GM18873 (cell line): ENCODE results near the gene MAB21L1.
A peak's percentile ranks its signal among the peaks of the same experiment; 100 is the strongest.

Experiments
- ATAC-seq: cut with Tn5 transposase; IDR thresholded peaks from one replicate; pipeline ENCODE4 v1.9.1; 2021; ENCODE audit warnings: mild to moderate bottlenecking, moderate library complexity, moderate number of reproducible peaks; ENCODE audit not compliant: unreplicated experiment, low FRiP score

The MAB21L1 gene

DNA sequence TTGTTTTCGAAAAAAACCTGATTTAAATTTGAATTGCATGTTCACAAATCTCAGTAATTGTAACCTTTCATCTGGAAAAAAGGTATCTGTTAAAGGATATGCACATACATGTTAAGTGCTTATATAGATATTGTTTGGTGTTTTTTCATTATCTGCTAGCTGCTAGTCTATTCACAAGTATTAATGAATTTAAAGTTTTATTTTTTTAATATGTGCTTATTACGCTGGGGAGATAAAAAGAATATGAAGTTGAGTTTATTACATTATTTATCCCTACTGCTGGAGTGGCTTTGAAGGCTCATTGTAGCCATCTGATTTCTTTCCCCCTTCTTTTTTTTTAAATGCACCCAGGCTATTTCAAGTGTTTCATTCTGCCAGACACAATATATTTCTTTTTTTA lies 3.9 kb upstream of the MAB21L1 start:
- ATAC-seq, result no peak

DNA sequence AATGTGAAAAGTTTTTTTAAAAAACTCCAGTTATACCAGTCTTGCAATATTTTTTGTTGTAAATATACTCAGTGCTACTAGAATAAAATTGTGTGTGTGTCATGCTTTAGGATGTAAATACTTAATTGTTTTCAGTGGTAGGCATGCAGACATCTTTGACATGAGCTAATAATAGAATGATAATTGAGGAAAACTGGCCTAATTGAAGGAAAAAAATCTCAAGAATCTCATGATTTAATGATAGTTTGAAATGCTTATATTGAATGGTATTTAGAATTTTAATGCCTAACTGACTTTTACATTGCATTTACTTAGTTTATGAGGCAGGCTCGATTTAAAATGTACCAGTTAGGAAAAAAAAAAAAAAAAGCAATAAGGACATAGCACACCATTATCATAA lies 3.2 kb upstream of the MAB21L1 start:
- no peak for ATAC-seq

DNA sequence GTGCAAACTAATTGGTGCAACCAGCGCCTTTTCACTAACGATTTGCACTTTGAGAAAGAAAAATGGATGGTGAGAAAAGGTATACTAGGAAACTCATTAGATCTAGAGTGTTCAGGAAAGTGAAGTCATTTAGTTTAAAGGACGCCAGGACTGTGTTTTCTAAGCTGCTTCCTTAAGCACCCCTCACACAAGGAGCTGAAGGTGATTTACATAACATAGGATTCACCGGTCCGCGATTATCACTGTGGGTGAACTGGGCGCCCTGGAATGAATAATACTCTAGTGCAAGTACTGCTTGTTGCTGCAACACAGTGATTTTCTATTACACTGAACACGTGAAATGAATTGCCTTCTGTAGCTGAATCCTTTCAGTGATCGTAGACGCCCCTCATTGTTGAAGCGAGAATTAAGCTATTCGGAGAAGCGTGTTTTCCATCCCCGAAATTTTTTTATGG lies 2.6 kb upstream of the MAB21L1 start:
- no peak for ATAC-seq

DNA sequence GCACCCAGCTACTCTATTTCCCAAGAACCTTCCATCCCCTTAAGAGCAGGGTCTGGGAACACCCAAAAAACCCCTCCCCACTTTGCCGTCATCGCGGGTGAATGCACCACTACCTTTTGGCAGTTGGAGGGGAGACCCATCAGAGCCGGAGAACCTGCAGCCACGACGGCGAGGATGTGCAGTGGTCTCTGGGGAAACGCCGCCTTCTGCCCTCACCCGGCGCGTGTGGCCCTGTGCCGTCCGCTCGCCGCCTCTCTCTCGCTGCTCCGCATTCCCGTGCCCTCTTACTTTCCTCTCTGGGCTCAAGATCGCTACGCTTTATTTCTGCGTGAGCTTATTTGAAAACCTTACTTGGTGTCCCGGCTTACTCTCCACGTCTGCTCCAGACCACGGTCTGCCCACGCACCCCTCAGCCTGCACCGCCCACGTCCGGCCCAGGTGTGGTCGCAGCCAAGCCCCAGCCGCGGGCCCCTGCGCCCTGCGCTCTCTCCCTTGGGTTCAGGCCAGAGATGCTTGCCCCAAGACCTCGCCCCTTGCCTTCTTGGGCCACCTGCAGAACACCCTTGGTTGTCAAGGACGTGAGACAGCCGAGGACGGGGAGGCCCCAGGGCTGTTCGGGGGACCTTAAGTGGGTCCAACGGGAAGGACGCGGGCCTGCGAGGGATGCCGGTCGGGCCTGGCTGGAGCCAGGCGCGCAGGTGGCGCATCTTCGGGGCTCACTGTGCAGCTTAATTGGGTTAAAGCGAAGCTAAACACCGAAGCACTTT lies 2.0 kb upstream of the MAB21L1 start:
- ATAC-seq, result no peak

DNA sequence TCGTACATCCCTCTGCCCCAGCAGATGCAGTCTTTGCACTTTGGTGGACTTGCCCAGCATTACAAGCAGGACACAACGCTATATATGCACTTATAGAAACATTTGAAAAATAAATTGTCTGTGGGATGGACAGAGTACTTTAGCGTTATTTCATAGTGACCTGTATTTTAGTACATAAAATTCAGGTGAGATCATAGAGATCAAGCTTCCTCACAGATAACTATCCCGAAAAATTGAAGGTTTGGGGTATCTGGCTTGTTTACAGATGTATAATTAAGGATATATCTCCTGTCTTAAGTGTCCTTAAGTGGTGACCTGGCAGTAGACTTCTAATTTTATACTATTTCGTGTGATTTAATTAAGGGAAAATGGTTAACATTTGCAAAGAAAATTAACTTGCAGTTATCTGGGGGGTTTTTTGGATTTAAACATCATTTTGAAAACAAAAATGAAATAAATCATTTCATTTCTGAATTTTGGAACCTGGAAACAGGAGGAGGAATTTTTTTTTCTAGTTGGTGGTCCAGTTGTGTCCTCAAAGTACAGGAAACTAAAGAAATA lies 977 bp upstream of the MAB21L1 start:
- ATAC-seq, result no peak

DNA sequence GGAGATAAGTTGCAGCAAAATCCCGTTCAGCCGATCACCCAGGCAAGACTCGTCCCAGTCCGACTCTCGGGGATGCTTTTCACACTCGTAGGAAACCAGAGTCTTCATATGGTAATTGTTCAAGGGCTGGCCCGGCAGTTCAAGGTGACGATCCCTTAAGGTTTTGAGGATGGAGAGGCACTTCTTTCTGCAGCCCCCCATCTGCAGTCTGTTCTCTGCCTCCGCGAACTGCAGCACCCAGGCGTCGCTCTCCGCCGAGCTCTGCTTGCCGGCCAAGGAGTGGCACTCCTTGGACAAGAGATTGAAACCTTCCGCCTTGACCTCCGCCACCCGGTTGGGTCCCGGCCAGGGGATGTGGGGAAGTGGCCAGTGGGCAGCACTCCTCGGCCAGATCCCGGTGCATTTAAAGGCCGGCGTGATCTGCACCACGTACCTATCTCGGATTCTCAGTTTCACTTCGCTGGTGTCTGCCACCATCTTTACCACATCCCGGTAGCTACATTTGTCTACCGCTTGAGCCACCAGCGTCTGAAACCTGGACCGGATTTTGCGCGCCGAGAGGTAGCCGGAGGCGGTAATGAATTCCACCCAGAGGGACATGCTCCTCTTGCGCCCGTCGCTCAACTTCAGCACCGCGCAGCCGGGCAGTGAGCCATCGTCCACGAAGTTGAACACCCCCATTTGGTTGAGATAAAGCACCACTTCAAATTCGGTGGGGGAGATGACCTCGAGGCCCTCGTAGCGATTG lies 1.1 kb downstream of the MAB21L1 start:
- ATAC-seq, result peak; percentile 71

DNA sequence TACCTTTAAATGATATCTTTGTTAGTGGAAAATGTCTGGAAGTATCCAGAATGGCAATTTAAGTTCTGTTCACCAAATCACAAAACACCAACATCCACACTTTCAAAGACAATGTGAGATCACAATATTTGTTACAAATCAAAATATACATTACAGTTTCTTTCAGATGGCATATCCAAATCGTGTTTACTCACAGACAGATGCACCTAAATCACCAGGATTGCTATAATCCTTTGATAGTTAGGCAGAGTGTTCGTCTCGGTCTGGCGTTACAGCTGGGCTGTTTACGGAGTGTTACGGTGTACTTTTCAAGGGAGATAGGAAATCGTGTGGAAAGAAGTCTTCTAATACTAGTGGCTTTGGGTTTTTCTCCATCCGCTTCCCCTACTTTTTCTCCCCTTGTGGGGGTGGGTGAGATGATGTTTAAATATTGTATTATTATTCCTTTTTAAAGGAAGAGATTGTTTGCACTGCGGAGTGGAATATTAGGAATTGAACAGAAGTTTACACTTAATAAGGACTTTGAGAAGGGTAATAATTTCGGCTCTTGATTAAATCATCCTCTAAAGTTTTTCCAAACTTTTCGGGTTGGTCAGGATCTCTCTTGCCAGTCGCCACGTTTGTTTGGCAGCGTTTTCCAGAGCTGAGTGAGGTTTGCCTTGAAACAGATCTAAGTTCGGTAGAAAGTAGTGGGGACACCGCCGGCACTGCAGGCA lies 1.8 kb downstream of the MAB21L1 start:
- ATAC-seq, result no peak

DNA sequence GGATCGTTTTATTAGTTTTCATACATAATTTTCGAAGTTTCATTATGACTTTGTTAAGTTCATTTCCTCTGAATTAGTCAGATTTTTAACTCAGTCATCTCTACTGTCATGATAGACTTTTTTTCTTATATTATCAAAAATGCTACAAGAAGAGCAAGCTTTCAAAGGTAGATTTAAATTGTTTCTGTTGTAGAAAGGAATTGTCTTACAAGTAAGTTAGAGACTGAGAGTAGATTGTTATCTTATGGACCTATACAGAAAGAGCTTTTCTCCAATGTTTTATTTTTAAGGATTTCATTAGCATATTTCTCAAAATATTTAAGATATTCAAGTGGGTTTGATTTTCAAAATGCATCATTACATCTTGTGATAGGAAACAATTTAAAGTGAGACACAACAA lies 2.7 kb downstream of the MAB21L1 start:
- ATAC-seq, result no peak

DNA sequence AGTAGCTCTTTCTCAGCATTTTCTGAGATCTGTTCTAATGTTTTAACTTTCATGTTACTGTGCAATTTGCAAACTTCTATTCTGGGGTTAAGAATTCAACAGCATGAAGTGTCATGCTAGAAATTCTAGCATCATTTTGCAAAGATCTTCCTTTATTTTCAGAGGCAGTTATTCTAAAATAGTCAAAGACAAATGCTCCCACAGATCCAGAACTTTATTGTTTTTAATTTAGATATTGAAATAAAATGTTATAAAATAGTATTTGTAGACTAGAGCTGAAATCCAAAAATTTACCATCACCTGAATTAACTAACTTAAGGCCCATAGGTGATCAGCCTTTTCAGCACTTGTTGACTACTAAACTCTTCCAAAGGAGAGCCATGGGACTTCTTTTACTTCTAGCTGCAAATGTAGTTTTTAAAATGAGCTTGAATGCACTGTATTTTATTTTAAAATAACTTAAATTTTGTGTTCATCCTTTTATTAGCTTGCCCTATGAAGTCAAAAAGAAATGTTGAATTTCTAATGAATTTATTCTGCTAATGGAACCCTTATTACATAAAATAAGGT lies 3.2 kb downstream of the MAB21L1 start:
- ATAC-seq, result no peak

DNA sequence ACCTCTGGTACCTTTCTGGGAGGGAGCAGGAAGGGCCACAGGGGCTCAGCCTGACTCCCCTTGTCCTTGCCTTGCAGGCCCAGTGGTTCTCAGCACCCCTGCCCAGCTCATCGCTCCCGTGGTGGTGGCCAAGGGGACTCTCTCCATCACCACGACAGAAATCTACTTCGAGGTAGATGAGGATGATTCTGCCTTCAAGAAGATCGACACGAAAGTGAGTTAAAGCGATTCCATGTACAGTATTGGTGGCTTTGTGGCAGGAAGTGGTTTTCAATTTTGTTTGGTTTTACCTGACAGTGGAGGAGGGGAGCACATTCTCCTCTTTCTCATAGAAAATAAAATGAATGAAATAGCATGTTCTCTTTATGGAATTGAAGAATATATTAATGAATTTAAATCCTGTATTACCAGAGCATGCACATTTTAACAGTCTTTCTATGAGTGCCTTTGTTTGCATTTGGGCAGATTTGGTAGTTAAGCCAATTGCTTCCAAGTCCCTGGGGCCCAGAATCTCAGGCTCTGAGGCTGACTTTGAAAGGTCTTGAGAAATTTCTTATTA lies 4.1 kb downstream of the MAB21L1 start:
- ATAC-seq, result no peak

DNA sequence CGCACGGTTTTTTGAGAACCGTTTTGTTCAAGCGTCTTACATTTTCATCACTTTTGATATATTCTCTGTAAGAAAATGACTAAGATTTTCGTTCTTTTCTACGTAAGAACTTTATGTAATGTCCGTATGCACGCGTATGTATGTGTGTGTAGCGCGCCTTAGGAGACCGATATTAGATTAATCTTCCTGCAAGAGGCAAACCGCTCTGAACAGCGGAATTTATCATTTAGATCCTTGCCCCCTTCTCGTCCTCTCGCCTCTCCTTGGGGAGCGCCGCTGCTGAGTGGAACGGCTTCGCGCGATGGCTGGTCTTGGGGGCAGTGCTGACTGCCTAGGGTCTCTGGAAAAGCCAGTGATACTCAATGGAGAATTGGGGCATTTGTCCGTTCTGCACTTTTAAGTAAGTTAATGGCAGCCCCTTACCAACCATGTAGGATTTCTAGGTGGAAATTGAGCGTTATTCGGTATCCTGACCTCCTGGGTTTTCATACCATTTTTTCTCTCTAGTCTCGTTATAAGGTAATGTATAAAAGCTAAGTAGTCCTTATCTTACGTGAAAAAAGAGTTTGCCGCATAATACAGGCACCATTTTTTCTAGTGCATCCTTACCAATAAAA lies 4.7 kb downstream of the MAB21L1 start:
- ATAC-seq, result no peak

DNA sequence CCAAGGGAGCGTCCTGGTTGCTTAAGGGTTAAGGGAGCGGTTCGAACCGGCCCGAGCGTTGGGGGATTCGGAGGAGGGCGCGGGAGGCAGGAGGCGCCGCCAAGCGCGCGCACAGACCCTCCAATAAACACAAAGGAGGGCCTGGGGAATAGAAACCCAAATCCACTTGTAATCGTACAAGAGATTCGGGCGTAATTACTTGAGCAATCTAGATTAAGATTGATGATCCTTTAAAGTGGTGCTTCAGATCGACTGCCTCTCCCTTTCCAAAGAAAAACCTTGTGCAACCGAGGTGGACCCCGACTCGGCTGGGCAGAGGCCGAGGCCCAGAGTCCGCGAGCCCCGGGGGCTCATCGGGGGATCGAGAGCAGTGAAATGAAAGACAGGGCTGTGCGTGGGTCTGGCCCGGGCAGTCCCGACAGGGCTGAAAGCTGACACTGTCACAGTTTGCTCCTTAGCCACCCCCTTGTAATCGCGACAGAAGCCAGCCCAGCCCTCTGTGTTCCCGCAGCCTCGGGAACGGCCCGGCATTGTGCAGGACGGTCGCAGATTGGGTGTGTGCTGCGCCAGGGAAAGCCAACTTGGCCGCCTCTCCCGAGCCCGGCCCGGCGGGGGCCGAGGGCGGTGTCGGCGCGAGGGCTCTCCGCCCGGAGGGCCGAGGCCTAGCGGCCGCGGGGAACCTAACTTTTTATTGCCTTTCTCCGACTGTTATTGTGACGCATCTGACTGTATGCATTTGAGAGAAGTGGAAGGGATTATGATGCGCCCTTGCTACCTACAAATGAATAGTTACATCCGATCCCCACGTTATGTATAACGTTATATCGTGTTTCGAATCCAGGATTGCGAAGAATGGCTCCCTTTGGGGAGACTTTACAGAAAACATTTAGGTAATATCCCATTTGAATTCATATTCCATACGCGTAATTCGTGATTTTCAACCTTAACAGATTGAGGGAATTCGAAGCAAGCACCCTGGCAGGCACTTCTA lies 5.5 kb downstream of the MAB21L1 start:
- no peak for ATAC-seq

DNA sequence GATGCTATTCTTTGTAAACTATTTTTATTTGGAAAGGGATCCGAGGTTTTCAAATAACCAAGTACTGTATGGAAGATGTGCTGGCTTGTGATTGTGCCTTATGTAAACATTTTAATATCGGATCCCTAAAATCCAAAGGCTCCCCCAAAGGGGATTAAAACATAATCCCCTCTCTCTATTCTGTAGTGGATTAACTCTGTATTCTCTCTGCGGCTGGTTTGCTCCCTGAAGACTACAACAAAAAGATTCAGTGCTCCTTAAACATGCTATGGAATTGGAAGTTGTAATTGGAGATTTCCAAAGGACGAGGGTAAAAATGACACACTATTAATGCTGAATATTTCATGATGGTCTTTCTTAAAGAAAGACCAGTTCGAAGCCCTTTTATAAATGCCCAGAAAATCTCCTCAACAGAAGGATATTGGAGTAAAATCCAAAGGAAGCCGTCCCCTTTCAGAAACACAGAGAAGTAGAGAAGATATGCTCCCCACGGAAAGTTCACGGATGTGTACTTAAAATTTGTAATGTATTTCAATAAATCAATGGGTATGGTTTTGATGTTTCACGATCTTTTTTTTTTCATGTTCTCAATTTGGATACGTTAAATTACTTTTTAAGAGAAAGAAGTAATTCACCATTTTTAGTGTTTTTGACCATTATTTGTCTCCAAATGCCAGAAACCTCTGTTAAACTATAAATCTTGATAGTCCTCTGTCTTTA lies 6.5 kb downstream of the MAB21L1 start:
- ATAC-seq, result no peak

DNA sequence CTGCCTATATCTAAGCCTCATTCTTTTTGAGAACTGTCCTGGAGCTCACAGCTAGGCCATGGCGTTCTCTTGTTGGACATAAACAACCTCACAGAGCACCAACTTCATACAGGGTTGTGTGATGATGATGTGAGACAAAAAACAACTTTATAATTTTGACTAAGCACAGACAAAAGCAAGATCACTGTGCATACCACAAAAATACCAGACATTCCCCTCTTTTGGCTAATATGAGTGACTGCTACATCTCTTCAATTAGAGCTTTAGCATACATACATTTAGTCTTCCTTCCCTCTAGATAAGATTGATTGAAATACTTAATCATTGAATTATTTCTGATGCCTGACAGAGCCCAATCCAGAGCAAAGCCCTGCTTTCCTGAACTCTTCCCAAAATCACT lies 8.3 kb downstream of the MAB21L1 start:
- no peak for ATAC-seq

DNA sequence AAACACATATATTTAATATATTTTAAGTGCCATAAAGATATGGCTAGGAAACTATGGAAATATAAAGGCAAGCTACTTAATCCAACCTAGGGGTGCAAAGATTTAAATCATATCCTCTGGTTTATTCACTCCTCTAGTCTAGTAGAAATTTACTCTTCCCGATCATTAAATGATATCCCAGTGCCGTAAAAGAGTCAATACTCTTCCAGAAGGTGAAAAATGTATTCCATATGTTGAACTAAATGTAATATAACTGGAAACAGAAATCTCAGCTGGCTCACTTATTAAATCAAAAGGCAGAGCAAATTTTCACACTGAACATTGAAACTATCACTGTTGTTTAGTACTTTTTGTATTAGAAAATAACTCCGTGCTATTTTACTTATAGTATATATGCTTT lies 11.1 kb downstream of the MAB21L1 start:
- no peak for ATAC-seq

DNA sequence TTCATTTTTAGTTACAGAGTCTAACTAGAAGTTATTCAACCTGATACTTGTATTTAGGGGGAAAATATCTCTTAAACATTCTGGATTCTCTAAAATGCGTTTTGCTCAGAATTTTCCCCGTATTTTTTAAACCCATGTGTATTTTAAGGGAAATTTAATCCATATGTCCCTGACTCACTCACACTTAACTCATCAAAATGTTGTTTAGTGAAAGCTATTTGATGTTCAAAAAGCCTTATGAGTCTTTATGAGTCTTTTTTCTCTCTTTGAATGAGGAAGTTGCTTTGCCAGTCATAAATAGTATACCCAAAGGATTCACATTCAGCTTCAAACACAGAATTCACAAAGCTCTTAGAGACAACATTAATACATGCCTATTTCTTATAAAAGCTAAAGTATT lies 16.4 kb downstream of the MAB21L1 start:
- ATAC-seq, result no peak

DNA sequence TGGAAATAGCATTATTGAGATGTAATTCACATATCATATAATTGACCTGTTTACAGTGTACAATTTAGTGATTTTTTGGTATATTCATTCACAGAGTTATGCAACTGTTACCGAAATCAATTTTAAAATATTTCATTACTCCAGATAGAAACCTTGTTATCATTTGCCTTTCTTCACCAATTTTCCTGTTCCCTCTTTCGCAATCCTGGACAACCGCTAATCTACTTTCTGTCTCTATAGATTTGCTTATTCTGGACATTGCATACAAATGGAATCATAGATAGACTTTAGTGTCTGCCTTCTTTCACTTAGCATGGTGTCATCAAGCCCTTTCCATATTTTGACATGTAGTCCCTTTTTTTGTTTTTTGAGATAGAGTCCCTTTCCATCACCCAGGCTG lies 19.2 kb downstream of the MAB21L1 start:
- ATAC-seq, result no peak

DNA sequence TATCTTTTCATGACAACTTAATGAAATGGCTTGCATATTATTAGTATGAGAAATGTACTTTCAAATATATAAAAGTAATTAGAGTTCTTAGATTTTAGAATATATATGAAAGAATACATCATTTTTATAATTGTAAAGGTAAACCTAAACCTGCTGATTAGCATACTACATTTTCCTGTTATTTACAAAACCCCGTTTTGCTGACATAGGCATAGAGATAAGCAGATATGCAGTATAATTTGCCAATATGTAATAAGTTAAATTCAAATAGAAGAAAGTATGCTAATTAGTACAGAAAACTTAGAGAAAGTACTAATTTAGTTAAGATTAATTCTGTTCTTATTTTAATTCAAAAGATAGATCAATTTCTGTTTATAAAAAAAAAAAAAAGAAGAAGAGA lies 21.5 kb downstream of the MAB21L1 start:
- ATAC-seq, result no peak
